Measurements from ENCODE around the gene HIGD1C.
"Not testable (repeated sequence)": the region's sequence is repeated elsewhere in the genome, so short reads cannot be mapped to it uniquely, and the experiment has no call there.

HIGD1C gene

DNA sequence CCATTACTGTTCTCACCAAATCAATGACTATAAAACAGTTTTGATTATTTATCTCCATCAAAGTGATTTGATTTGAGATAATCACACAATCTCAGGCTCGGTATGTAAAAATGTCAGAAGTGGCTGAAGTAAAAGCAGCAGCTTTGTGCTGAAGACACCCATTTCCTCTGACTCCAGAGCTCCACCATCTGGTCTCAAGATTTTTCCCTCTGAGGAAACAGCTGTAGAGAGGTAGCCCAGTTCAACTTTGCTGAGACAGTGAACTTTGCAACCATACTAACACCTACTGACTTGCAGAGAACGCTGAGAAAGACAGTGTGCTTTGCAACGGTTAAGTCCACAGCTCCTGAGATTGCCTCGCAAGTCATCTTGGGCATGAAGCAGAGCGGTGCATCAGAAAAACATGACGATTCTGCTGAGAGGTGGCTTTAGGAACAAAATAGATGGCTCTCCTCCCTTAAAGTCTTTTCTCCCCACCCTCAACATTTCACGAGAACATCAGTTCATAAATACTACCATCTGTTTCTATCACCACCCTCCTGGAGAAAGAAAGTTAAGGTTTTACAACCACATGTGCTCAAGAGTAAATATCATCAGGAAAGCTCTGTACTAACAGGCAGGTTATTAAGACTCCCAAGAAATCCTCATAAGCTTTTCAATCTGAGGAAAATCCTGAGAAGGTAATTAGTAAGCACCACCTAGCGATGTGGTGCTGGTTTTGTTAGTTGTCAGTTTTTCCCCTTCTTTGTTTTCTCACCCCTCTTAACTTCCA, 34.8 kb downstream of the HIGD1C start:
- FAIRE-seq: peak; percentile 91

DNA sequence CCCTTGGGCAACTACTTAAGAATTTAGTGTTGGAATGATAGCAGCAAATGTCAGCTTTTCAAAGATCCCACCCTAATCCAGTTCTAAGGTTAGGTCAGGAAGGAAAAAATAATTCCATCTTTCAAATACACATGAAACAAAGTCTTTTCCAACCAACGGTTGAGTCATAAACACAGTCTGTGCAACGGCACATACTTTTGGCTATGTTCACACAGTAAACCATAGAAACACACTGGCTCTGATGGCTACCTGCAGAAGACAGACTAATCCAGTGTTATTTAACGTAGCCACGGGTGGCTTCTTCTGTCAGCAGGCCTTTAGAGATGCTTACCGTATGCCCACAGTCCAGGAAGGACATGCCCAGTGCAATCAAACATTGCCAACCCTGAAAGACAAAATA, 35.7 kb downstream of the HIGD1C start:
- FAIRE-seq: no peak

- FAIRE-seq: no peak
Measured at GRCh38 chr12:50988871-50989270, 36.5 kb downstream of the HIGD1C start.

GRCh38 chr12:50990147-50990727, 37.9 kb downstream of the HIGD1C start:
- no peak for FAIRE-seq

DNA sequence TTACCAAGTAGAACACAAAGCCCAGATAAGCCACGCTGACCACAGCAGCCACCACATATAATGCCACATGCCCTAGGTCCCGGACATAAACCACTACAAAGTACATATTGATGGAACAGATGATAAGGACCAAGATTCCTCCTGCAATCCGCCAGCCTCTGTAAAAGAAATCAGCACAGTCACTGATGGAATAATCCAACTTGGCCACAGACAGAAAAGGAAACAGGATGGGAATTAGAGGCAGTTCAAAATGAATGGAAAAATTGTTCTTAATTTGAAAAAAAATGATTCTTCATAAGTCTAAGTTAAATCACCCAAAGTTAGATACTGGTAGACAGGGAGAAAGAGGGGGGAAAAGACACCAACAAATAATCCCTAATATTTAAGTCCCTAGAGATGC, 38.4 kb downstream of the HIGD1C start:
- FAIRE-seq: no peak

GRCh38 chr12:50991291-50991690, 38.9 kb downstream of the HIGD1C start:
- no peak for FAIRE-seq

- FAIRE-seq: no peak
Measured at GRCh38 chr12:50992819-50993218, 40.5 kb downstream of the HIGD1C start.

GRCh38 chr12:50999093-50999492, 46.7 kb downstream of the HIGD1C start:
- FAIRE-seq: no peak

DNA sequence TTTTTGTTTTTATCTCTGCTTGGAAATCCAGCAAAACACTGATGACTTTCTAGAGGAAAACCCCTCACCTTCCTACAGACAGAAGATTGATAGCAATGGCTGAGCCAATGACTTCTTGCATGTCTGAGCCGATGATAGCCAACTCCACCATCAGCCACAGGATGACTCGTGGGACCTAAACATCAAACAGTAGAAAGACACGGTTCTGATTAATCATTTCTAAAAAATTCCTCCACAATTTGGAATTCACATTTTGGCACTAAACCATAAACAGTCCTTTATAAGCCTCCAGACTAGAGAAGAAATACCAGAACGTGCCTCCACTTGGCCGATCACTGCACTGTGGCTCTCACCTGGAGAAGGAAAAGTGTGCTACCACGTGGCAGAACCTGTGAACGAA, 47.9 kb downstream of the HIGD1C start:
- no peak for FAIRE-seq

DNA sequence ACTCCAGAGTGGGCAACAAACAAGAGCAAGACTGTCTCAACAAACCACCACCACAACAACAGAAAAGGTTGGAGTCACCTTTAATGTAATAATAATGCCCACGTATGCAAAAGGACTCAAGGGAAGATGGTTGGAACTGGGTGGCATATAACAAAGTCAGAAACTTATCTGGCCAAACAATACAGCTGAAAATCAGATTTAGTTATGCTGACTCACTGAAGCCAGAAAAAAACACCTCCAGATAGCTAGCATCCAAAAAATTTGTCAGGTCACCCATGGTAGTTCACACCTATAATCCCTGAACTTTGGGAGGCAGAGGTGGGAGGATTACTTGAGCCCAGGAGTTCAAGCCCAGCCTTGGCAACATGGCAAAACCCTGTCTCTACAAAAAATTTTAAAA, 49.5 kb downstream of the HIGD1C start:
- FAIRE-seq: no peak

DNA sequence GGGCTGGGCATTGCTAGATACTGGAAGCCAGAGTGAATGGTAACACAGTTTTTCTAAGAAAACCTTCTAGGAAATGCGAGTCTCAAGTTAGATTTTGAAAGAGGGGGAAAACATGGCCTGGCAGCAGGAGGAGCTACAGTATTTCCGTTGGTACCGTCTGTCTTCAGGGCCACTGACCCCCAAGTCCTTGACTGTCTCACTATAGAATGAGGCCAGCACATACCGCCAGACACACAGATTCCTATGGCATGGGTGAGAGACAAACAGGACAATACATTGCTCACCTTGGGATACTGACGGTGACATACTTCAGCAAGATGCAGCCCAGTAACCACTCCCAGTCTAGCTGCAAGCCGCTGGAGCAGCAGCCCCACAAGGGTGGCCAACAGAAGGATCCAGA, 52.2 kb downstream of the HIGD1C start:
- FAIRE-seq: no peak

- no peak for FAIRE-seq
Measured at GRCh38 chr12:51005030-51005429, 52.7 kb downstream of the HIGD1C start.

DNA sequence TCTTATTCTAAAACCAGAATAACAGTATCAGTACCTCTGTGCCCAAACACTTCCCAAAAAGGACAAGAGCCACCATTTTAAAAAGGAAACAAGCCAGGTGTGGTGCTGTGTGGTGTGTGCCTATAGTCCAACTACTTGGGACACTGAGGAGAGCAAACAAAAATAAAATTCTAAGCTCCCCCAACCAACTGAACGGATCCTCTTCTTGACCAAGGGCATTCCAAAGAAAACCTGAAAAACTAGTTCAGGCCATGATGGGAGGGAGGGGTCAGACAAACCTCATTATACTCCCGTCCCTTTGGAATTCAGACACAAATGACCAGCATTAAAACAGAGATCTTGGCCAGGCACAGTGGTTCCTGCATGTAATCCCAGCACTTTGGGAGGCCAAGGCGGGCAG, 53.3 kb downstream of the HIGD1C start:
- FAIRE-seq: no peak

DNA sequence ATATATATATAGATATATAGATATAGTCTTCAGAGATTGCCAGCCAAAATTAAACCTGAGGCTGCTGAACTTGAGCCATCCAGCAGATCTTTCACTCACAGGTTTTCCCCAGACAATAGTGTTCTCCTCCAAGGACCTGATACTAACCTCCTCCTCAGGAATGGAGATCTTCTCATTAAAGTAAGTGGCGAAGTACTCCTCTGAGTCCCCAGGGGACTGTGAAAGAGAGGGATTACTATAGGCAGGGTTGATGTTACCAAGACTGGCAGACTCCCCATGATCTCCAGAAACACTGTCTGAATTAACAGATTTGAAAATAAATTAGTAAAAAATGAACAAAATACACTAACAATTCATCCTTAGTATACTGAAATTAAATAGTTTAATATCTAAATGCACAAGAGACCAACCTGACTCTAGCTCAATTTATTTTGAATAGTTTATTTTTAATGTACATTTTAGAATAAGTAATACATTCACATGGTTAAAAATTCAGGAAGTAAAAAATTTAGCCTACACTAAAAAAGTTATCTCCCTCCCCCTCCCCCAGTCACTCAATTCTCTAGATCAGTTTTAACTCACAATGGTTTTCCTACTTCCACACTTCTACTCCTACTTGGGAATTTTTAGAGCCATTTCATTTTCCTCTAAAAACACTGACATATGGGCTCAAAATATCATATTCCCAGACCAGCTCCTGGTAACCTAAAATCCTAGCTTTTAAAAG, 56.1 kb downstream of the HIGD1C start:
- FAIRE-seq: peak; percentile 24

GRCh38 chr12:51009056-51009440, 56.7 kb downstream of the HIGD1C start:
- FAIRE-seq: no peak

DNA sequence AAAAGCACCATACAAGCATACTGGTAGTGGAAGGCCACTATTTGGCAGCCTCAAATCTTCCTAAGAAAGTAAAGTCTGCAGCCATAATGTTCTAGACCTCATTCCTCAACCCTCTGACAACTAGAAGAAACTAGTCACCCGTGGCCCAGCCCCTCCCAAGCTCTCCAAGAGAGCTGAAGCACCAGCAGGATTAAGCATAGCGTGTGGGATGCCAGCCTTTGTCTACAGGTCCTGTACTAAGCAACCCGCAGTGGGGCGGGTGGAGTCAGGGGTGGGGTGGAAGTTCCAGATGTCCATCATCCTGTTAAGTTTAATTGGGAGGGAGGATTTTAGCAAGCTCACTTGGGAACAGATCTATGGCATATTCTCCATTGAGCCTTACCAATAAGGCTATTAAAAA, 59.6 kb downstream of the HIGD1C start:
- FAIRE-seq: no peak

GRCh38 chr12:51012570-51013236, 60.4 kb downstream of the HIGD1C start:
- FAIRE-seq: no peak

- no peak for FAIRE-seq
Measured at GRCh38 chr12:51013441-51013840, 61.1 kb downstream of the HIGD1C start.

- FAIRE-seq: not testable (repeated sequence)
Measured at GRCh38 chr12:51014467-51014866, 62.1 kb downstream of the HIGD1C start.

DNA sequence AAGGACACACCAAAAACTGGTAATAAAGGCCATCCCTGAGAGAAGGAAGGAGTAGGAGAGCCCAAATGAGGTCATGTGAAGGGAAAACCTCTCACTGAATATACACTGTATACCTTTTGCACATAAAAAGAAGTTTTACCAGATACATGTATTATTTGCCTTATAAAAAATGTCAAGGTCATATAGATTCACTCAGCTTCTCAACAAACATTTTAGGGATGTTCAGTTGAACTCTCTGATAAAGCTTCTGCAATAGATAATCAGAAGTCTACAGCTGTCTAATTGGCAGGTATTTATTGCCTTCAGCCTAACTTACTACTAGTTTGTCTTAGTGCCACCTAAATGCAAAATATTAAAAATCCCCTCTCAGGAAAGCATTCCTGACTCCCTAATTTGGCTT, 65.1 kb downstream of the HIGD1C start:
- no peak for FAIRE-seq

DNA sequence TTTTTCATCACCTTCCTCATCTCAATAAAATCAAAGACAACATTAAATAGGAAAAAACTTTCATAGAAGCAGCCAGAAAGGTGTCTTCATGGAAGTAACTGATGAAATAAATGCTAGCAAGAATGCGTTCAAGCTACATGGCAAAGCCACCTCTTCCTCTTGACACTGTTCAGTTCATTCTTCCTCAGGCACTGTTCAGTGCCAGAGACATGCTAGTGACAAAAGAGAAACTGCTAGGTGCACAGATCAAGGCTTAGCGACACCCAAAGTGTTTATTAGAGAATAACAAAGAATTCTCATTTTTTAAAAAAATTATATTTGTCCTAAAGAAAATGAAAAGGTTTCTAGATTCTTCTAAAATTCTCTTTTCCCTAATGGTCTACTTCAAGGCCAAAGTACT, 66.6 kb downstream of the HIGD1C start:
- no peak for FAIRE-seq

GRCh38 chr12:51019927-51020326, 67.6 kb downstream of the HIGD1C start:
- no peak for FAIRE-seq
